ENCODE data around the gene CENPH. TPM values are rescaled to one million over a fixed set of nuclear protein-coding genes. Genes with fewer than 3 reads are reported as not detected.

Gene CENPH
- total and polyA plus RNA-seq, 2 of the 13 experiments (the other 11 are each of a cell fraction or from before 2014, with no cell fraction given) = 11.2 to 28.8 TPM

GRCh38 chr5:69166686-69167492 lies 22.5 kb upstream of the CENPH start, which contains the start of gene CCNB1 (continued):
- peak; percentile 83 for TF ChIP-seq TFE3 (CRISPR knock-in tag; IDR thresholded peaks at IDR 0.05)
- no peak for TF ChIP-seq ZKSCAN8 (CRISPR knock-in tag; IDR thresholded peaks at IDR 0.05; ENCODE audit: borderline replicate concordance)
- TF ChIP-seq KIAA2018 (CRISPR knock-in tag; IDR thresholded peaks at IDR 0.05; ENCODE audit: borderline replicate concordance) = peak; percentile 47; the same call in 1 of the 2 replicates
- TF ChIP-seq ZNF20 (CRISPR knock-in tag; IDR thresholded peaks at IDR 0.05) = no peak
- TF ChIP-seq ZNF768 (CRISPR knock-in tag; IDR thresholded peaks at IDR 0.05) = peak; percentile 88
- TF ChIP-seq TRAFD1 (CRISPR knock-in tag; IDR thresholded peaks at IDR 0.05; ENCODE audit: borderline replicate concordance) = no peak
- TF ChIP-seq PITX1 (CRISPR knock-in tag; IDR thresholded peaks at IDR 0.05) = peak; percentile 66; the same call in 1 of the 2 replicates
- TF ChIP-seq ZNF709 (CRISPR knock-in tag; IDR thresholded peaks at IDR 0.05) = no peak
- peak; percentile 75 for TF ChIP-seq ZBTB38 (CRISPR knock-in tag; IDR thresholded peaks at IDR 0.05)
- TF ChIP-seq ARNT2 (CRISPR knock-in tag; IDR thresholded peaks at IDR 0.05; ENCODE audit: low read depth) = peak; percentile 75
- TF ChIP-seq ZNF484 (CRISPR knock-in tag; IDR thresholded peaks at IDR 0.05; ENCODE audit: borderline replicate concordance, low read depth) = no peak
- no peak for TF ChIP-seq RARG (CRISPR knock-in tag; IDR thresholded peaks at IDR 0.05; ENCODE audit: low read depth)
- TF ChIP-seq TGIF2 (CRISPR knock-in tag; IDR thresholded peaks at IDR 0.05) = peak; percentile 88
- TF ChIP-seq ARID2 (CRISPR knock-in tag; IDR thresholded peaks at IDR 0.05; ENCODE audit: borderline replicate concordance) = peak; percentile 36; the same call in 1 of the 2 replicates
- no peak; the same call in 1 of the 2 replicates for TF ChIP-seq CSRNP2 (CRISPR knock-in tag; conservative IDR thresholded peaks at IDR 0.05; ENCODE audit: low read depth)

All from HepG2 (cell line).